Mammary epithelial cell (primary cell): ENCODE data around the gene GALNT15.

Experiments used
- EZH2 ChIP-seq: IDR thresholded peaks from 2 replicates; pipeline ENCODE4 v1.6.1; 2012; ENCODE audit warnings: low read length, inconsistent platforms, borderline replicate concordance
- TF ChIP-seq, protein P1 (sequence below), 2 donors: IDR thresholded peaks in 1 of 2; conservative IDR thresholded peaks in 1 of 2; 2 replicates each; pipeline ENCODE4 v1.5.1; 2011 to 2012; ENCODE audit warnings: inconsistent platforms in 2 of 2, low read length in 2 of 2, mild to moderate bottlenecking in 2 of 2, control low read depth in 1 of 2, low read depth in 1 of 2; ENCODE audit not compliant: insufficient read depth in 1 of 2; ENCODE audit errors: extremely low read depth in 1 of 2

DNA sequence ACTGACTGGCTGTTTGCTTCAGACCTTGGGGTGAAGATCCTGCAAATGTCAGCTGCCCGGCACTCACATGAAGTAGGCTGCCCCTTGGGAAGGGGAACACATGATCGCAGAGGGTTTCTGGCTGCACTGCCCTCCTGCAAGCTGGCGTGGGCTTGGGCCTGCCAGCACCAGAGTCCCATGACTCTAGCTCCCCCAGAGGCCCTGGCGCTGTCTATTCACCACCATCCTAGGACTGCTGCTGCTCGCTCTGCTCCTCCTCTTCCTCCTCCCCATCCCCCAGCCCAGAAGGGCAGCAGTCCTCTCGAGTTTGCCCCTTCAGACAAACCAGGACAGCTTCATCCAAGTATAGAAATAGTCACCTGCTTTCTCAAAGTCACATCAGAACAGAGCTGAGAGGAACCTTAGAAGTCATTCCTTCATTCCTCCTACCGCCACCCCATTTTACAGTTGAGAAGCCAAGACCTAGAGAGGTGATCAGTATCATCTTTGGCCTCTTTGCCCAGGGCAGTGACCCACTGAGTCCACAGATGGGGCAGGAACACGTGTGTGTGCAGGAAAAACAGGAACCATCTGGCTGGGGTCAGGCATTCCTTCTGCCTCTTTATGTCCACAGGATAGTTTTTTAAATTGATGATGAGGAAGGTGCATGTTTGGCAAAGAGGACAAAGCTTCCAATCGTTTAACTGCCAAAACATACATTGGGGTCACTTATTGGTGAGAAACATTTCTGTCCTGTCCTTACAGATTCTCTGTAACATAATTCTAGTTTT lies 77.0 kb downstream of the GALNT15 start:
- TF ChIP-seq, protein P1, sequence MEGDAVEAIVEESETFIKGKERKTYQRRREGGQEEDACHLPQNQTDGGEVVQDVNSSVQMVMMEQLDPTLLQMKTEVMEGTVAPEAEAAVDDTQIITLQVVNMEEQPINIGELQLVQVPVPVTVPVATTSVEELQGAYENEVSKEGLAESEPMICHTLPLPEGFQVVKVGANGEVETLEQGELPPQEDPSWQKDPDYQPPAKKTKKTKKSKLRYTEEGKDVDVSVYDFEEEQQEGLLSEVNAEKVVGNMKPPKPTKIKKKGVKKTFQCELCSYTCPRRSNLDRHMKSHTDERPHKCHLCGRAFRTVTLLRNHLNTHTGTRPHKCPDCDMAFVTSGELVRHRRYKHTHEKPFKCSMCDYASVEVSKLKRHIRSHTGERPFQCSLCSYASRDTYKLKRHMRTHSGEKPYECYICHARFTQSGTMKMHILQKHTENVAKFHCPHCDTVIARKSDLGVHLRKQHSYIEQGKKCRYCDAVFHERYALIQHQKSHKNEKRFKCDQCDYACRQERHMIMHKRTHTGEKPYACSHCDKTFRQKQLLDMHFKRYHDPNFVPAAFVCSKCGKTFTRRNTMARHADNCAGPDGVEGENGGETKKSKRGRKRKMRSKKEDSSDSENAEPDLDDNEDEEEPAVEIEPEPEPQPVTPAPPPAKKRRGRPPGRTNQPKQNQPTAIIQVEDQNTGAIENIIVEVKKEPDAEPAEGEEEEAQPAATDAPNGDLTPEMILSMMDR (conservative IDR thresholded peaks at IDR 0.05 in 1 of 2, IDR thresholded peaks at IDR 0.05 in 1 of 2; ENCODE audit: extremely low read depth in 1 of 2, insufficient read depth in 1 of 2, low read depth in 1 of 2, low read length in 2 of 2): no peak
- TF ChIP-seq EZH2: no peak
